Inferior parietal cortex (tissue), 1 donor: ENCODE results near the gene TOPBP1.
"Not testable (repeated sequence)": the region's sequence is repeated elsewhere in the genome, so short reads cannot be mapped to it uniquely, and the experiment has no call there.

Source experiments
- DNase-seq: peaks from one replicate; pipeline ENCODE4 v3.0.0-alpha.2; 2016; ENCODE audit errors: extremely low spot score

TOPBP1 gene

DNA sequence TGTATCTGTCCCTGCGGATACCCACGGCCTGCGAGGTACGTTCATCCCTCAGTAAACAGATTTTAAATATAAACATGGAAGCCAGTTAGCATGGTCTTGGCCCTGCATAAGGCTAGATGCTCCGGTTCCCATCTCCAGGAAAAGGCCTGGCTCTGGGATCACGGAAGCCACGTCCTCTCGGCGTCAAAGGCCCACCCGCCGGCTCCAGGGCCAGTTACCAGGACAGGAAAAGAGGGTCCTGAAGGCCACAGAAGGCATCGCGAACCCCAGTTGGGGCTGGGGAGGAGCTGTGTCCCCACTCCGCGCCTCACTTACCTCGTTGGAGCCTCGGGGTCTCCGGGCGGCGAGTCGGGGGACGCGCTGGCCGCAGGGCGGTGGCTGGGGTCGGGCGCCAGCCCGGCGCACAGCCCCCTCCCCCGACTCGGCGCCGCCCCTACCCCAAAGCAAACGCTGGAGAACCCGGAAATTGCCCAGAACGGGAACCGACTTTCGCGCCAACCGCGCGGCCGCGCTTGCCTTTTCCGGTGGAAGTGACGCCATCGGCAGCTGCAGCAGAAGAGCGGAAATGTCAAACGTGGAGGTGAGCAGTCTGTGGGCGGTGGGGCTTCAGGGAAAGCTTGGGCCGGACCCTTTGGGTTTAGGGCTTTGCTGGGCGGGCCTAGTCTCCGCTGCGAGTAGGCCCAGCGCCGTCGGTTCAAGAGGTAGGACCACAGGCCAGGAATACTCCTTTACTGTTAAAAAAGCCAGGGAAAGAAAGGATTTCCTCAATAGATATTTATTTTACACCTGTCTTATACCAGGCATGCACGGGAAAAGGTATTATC is at the start of gene TOPBP1:
Gene TOPBP1, minus strand, starts transcription at position 488 of the 824 bp plus-strand sequence. CDS start 814 bp downstream, outside the sequence.
- DNase-seq: peak; percentile 82

DNA sequence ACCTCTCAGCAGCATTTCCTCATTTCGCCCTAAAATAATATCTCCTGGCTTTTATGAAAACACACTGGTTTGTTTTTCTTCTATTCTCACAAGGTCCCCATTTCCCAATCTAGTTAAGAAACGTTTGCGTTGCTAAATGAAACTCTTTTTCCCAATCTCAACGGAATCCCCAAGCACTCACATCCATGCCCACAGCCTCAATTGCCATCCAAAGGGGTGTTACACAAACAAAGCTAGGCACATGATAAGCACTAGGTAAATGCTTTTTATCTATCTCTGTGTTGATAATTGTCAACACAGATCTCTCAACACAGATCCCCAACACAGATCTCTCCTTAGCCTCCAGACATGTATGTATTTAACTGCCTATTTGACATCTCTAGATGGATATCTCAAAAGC is 49.3 kb upstream of the TOPBP1 start:
- no peak for DNase-seq

DNA sequence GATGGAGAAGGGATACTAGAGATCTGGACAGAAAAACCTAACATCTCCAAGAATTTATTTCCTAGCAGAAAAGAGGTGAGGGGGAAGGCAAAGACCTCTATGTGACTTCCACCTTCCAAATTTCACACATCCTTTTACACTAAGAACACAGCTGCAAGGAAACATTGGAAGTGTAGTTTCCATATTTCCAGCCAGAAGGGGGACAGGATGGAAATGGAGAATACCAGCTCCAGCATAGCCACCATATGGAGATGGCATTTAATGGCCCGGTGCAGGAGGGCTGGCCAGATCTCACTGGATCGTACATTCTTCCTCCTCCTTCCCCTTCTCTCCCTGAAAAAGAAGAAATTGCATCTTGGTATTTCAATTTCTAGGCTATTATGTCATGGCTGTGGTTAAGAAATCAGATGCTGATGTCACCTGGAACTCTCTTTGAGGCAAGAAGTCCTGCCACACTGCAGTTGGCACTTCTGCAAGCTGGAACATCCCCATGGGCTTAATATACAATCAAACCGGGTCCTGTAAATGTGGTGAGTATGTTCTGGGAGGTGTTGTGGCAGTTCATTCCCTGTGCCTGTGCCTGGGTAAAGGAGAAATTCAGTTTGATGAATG is 47.5 kb upstream of the TOPBP1 start:
- DNase-seq: no peak

DNA sequence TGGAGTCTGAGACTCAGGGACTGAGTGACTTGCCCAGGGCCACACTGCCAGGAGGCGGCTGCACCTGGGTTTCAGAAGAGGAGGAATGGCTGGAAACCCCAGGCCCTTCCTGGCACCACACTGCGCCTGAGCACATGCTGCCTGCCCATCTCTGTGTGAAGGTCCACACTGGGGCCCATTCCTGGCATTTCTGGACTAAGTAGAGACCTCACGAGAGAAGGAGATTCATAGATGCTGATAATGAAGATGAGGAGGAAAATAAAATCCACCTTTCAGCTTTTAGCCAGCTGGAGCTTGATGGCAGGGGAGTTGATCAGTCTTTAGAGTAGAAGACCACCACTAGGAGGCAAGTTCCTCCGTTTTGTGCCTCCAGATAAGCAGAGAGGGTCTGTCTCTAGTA is 44.3 kb upstream of the TOPBP1 start:
- DNase-seq: no peak

DNA sequence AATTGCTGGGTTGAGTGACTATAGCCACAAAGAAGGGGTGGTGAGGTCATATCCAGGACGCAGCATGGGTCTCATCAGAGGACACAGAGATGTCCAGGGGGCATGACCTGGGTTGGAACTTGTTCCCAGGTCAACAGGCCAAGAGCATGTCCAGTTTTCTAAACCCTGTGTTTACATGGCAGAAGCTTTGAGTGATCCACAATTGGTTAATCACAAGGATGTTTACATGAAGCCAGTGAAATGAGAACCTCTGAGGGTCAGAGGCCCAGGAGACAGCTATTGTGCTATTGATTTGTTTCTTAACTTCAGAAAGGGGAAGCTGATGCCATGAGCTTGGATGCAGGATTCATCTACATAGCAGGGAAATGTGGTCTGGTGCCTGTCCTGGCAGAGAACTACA is 42.2 kb upstream of the TOPBP1 start:
- DNase-seq: no peak

DNA sequence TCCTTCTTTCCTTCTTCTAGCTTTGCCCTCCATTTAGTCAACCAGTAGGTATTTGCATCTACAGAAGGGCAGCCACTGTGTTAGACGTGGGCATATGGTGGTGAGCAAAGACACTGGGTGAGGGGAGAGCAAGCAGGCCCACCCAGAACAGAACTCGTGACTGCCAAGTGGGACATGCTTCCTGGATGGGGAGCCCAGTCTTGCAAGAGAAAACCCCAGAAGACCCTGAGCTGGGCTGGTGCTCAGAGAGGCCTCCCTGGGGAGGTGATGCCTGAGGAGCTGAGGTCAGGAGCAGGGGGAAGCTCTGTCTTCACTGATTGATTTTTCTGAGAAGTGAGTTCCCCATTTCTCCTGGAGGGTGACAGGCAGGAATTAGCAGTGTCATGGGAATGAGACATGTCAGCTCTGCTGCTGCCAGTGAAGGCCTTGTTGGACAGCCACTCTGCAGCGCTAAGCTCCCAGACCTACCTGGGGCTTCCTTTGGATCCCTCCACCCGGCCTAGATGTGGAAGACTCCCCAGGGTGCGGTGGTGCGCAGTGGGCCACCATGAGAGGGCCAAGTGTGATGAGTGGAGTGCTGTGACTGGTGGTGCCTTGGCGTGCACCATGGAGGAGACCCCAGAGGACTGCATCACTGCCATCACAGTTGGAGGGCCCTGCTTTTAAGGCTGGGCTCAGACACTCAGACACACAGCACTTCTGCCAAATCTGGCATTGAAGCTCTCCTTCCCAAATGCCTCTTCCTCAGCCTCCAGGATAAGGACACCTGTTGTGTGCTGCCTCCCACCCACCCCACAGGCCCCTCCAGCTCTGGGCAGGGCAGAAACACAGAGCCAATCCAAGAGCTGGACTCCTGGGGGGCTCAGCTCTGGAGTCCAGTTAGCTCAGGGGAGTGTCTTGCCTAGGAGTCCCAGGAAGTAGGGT is 40.0 kb upstream of the TOPBP1 start:
- no peak for DNase-seq

DNA sequence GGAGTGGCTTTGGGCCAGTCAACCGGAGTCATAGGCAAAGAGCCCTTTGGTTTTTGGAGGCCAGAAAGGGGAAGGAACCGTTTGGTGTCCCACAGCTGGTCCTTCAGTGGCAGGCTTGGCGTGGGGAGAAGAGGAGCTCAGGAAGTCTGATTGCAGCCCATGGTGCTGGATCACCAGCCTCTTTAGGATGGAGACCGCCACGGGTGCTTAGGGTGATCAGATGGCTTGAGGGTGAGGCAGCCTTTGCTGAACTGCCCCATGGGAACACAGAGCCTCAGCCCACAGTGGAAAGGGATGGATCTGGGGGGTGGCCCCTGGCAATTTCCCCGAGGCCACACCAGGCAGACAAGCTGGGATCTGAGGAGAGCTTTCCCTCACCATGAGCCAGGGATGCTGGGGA is 38.6 kb upstream of the TOPBP1 start:
- no peak for DNase-seq

DNA sequence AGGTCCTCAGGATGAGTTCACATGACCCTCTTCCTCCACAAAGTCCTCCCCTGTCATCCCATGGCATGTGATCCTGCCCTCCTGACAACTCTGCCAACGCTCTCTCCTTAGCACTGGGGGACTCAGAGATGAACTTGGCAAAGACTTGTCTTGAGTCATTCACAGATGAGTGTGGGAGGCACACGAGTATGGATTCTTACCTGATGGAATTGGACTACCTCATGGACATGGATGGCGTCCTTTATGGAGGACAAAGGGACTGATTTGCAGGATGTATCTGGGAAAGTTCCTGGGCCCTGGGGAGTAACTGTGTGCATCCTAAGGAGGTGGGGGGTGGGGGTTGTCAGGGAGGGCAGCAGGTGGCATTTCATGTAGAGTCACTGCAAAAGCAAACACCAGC is 38.2 kb upstream of the TOPBP1 start:
- DNase-seq: no peak

DNA sequence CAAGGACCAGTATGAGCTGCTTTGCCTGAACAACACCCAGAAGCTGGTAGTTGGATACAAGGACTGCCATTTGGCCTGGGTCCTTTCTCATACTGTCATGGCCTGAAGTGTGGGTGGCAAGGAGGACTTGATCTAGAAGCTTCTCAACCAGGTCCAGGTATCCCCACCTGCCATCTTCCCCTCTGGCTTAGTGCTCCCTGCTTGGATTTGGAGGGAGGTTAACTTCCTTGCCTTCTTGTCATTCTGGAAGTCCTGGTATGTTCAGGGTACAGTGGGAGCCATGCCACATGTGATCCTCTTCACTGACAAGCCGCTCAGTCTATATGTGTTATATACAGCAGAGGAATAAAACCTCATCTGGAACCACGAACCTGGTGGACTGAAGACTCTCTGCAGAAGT is 37.7 kb upstream of the TOPBP1 start:
- no peak for DNase-seq

DNA sequence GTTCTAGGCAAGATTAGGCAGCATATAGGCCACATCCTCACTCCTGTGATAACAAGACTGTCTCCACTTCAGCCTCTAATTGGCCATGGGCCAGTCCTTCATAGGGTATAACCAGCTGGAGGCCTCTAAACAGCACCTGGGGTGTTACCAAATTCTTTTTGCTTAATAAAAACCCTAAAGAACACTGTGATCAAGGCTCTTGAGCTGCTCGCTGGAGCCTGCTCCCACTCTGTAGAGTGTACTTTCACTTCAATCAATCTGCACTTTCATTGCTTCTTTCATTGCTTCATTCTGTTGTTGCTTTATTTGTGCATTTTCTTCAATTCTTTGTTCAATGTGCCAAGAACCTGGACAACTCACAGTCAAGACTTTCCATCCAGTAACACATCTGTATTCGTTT is 36.2 kb upstream of the TOPBP1 start:
- no peak for DNase-seq

DNA sequence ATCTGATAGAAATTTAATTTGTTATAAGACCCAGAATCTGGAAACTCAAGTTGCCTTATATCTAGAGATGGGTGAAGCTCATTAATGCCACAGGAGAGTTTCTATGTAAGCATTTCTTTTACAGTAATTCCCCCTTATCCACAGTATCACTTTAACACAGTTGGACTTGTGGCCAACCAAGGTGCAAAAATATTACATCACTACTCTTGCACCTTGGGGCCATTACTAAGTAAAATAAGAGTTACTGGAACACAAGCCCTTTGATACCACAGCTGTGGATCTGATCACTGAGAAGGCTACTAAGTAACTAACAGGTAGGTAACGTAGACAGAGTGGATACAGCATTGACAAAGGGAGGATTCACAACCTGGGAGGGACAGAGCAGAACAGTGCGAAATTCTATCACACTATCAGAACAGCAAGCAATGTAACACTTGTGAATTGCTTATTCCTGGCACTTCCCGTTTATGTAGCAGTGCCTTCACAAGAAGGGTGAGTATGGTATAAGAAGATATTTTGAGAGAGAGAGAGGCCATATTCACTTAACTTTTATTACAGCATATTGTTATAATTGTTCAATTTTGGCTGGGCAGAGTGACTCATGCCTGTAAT is 33.9 kb upstream of the TOPBP1 start:
- DNase-seq: no peak

DNA sequence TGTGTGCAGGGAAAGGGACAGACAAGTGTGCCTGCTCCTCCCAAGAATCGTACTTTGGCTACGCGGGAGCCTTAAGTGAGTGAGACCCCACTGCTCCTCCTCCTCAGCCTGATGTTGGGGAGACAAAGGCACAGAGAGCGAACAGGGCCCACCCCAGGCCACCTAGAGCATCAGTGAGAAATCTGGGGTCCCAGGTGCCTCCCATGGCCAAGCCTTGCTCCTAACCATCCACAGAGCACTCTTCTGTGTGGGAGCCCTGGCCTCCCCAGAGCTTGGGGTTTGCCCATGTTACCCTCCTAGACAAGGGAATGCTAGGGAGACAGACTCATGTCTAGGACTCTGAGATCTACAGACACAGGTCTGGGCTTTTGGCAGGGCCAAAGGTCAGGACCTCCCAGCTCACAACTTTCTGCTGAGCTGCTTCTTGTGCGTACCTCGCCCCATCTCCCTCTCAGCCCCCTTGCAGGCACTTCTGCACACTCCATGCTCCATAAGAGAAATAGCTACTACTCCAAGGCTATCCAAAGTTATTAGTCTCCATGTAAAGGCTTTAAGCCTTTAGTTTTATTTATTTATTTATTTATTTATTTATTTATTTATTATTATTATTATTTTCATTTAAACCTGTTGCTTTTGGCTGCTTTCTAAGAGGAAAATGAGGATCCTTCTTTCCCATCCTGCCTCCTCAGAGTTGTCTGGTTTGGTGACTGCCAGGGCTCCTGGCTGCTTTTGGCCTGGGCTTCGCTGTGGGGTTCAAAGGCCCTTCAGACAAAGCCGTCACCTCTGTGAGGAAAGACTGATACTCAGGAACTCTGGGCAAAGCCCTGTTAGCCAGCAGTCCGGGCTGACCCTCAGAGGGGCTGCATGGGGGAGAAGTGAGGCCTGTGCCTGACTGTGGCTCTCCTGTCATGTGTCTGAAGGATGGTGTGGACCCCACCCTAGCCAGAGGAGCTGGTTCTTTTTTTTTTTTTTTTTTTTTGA is 32.8 kb upstream of the TOPBP1 start:
- DNase-seq: no peak

DNA sequence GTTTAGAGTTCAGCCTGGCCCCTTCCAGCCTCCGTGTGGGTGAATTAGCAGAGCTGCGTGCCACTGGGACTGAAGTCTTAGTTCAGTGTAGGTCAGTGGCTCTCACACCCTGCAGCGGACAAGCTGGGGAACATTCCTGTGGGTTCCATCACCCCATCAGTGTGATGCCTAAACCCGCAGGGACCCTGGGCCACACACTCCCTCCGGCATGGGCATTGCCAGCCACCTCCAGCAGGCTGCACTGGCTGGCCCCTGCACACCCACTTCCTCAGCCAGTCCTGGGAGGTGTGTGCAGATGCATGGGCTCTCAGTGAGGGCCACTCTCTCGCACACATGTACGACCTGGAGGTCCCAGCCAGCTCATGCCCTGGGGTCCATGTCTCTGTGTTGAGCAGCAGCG is 32.1 kb upstream of the TOPBP1 start:
- no peak for DNase-seq

DNA sequence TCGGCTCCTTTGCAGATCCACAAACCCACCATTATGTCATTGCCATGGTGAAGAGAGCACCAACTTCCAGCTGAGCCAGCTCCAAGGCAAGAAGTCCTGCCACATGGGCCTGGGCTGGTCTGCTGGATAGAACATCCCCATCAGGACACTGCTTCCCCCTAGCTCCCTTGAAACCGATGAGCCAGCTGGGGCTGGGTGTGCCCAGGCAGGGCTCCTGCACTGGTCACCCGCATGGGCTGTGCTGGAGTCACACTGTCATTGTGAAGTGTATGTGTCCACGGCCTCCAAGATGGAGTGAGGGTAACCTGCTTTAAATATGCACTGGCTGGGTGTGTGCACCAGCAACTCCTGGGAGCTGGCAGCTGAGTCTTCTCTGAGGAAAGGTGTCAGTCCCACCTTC is 31.0 kb upstream of the TOPBP1 start:
- no peak for DNase-seq

DNA sequence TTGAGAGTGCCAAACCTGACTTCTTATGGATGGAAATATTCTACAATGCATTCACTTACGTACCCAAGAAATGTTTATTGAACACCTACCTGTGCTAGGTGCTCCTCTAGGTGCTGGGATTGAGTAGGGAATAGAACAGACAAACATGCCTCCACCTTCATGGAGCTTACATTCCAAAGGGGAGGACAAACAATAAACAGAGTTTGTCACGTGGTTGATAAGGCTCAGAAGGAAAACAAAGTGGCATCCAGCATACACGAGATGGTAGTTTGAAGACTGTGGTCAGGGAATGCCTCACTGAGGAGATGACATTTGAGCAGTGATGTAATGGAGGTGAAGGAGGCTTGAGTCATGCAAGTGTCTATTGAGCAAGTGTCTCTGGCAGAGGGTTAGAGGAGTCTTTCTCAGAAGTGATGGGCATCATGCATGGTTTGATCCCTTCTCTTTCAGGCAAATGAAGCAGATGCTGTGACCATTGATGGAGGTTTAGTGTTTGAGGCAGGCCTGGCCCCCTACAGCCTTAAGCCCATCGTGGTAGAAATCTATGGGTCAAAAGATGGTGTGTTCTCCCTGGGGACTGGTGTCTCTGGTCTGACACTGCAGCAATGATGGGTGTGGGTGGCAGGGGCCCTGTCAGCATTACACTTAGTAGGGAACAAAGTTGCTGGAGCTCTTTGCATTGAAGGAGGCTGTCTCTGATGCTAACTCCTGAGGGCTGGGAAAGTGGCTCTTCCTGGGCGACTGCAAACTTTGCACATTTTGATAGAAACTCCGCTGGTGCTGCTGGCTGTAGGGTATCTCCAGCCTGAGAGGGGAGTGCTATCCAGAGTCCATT is 29.7 kb upstream of the TOPBP1 start:
- no peak for DNase-seq

DNA sequence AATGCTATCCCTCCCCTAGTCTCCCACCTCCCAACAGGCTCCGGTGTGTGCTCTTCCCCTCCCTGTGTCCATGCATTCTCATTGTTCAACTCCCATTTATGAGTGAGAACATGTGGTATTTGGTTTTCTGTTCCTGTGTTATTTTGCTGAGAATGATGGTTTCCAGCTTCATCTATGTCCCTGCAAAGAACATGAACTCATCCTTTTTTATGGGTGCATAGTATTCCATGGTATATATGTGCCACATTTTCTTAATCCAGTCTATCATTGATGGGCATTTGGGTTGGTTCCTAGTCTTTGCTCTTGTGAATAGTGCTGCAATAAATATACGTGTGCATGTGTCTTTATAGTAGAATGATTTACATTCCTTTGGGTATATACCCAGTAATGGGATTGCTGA is 16.3 kb upstream of the TOPBP1 start:
- DNase-seq: not testable (repeated sequence)

DNA sequence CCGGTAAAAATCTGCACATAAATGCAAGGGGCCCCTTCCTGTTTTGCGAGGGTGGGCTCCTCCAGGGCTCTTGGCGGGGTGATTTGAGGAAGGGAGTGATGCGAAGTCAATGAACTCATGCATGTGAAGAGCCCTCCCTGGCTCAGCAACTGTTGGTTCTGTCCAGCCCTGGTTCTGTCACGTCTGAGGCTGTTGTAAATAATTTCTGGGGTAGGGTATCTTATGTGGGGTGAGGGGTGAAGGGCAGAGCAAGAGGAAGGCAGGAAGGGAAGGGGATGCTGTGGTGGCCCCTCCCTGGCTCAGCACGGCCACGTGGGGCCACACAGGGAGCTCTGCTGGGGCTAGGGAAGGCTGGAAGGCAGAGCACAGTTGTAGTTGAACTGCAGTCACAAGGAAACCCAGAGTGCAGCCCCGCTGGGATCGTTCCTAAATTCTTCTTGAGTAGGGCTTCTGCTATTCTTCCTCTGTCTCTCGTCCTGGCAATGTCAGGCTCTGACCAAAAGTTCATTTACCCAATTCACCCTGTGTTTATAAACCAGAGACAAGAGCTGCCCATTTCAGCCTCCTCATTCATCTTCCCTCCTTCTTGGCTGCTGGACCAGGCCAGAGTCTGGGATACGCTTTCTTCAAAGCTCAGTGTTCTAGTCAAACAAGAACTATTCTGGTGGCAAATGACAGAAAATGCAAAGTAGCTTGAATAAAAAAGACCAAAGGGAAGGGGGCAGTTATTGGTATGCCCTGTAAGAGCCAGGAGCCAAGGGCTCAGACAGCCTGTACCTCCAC is 14.8 kb upstream of the TOPBP1 start:
- DNase-seq: no peak

DNA sequence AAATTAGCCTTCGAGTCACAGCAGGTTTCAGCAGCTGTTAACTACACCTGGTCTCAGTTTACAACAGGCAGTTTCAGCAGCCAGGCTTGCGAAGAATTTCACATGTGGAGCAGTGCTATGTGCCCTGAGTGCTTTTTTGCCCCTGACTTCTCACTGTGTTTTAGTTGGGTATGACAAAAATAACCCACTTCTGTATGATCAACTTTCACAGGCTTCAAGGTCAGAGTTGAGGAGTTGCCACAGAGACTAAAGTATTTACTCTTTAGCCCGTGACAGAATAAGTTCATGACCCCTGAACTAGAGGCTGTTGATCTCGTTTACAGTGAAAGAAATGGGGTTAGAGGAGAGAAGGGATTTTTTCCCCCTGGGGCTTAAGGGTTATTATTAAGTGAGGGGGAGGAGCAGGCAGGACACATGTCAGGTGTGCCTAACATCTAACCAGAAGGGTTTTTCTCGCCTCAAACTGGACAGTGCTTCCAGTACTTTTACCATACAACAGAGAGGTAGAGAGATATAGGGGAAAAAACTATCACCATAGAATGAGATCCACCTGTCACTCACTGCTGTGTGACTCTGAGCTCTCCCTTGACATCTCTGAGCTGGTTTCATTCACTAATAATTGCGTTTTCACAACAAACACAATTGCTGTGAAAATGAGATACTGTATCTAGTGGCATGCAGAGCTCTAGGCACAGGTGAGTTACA is 14.0 kb upstream of the TOPBP1 start:
- no peak for DNase-seq
